GM12878 (cell line): ENCODE results near the gene DRD1. TPM values are rescaled to one million over a fixed set of nuclear protein-coding genes. Genes with fewer than 3 reads are reported as not detected.
"Not testable (repeated sequence)": the region's sequence is repeated elsewhere in the genome, so short reads cannot be mapped to it uniquely, and the experiment has no call there.

Experiments used
- ATAC-seq: fragments of 200-7000 bp; cut with Tn5 transposase; 3 replicates; pipeline ENCODE4 v1.9.1; 2020; ENCODE audit warnings: mild to moderate bottlenecking, moderate library complexity
- BruUV-seq: library from RNA; stranded (reverse); fragments of 400-500 nt; replicated peaks from 2 replicates; lab custom pipeline; 2021; lab: Mats Ljungman, UMichigan
- CTCF ChIA-PET: fragments of 300-600 bp; sonication (Branson Sonifier 250); formaldehyde crosslinking; extraction: SDS; loops from one replicate; lab custom pipeline; 2021; ENCODE audit warnings: inconsistent platforms; lab: Yijun Ruan, JAX
- POLR2A ChIA-PET: fragments of 350-600 bp; formaldehyde crosslinking; extraction: SDS; loops from one replicate; lab custom pipeline; 2021; ENCODE audit warnings: inconsistent platforms; lab: Charles Lee
- RAD21 ChIA-PET: fragments of 300-600 bp; sonication (Branson Sonifier 250); formaldehyde crosslinking; loops from one replicate; lab custom pipeline; 2023; ENCODE audit warnings: antibody characterized with exemption; ENCODE audit not compliant: unreplicated experiment; lab: Charles Lee
- SMC1A ChIA-PET: fragments of 300-600 bp; sonication (Branson Sonifier 250); formaldehyde crosslinking; loops from one replicate; lab custom pipeline; 2023; ENCODE audit not compliant: unreplicated experiment, uncharacterized antibody; lab: Charles Lee
- DNase-seq: peaks from one replicate; pipeline ENCODE4 v3.0.0-alpha.2; 2011; ENCODE audit warnings: low read depth, low spot score
- FAIRE-seq: peaks from 3 replicates; lab custom pipeline; 2011; peaks lifted over from hg19 to GRCh38; lab: Jason Lieb, UNC
- H2AFZ ChIP-seq: 2 replicates; pipeline ENCODE4 v1.6.0; 2011; ENCODE audit warnings: low read depth, low read length, control low read depth; ENCODE audit not compliant: control insufficient read depth
- H3K27ac ChIP-seq: 2 replicates; pipeline ENCODE4 v1.5.1; 2011; ENCODE audit warnings: control low read depth; ENCODE audit not compliant: control insufficient read depth, insufficient read depth
- H3K27me3 ChIP-seq, 2 experiments: replicated peaks in 1 of 2; 2 replicates each; pipeline versions ENCODE4 v1.6.0 to v1.6.1; 2011; ENCODE audit warnings: low read length in 1 of 2; ENCODE audit not compliant: control insufficient read depth in 2 of 2, insufficient read depth in 2 of 2
- H3K36me3 ChIP-seq, 2 experiments: 2 replicates each; pipeline ENCODE4 v1.5.1; 2011; ENCODE audit warnings: low read length in 1 of 2; ENCODE audit not compliant: control insufficient read depth in 2 of 2, insufficient read depth in 2 of 2
- H3K4me1 ChIP-seq: 2 replicates; pipeline ENCODE4 v1.6.1; 2011; ENCODE audit warnings: mild to moderate bottlenecking, low read length, moderate library complexity, mixed read lengths; ENCODE audit not compliant: control insufficient read depth, insufficient read depth
- H3K4me2 ChIP-seq: 2 replicates; pipeline ENCODE4 v1.6.0; 2011; ENCODE audit warnings: control low read depth; ENCODE audit not compliant: control insufficient read depth, insufficient read depth
- H3K4me3 ChIP-seq: fragments of 200-600 bp; sonication (generic); 2 replicates; pipeline ENCODE4 v1.5.1; 2016
- H3K79me2 ChIP-seq: 2 replicates; pipeline ENCODE4 v1.6.0; 2011; ENCODE audit warnings: low read length; ENCODE audit not compliant: control insufficient read depth, insufficient read depth
- H3K9ac ChIP-seq: 2 replicates; pipeline ENCODE4 v1.8.0; 2011; ENCODE audit warnings: low read length, control low read depth, mixed read lengths; ENCODE audit not compliant: control insufficient read depth, insufficient read depth
- H3K9me3 ChIP-seq: replicated peaks from 3 replicates; pipeline ENCODE4 v1.5.1; 2011; ENCODE audit warnings: mild to moderate bottlenecking, low read length; ENCODE audit not compliant: control insufficient read depth, insufficient read depth
- H4K20me1 ChIP-seq: 2 replicates; pipeline ENCODE4 v1.6.0; 2011; ENCODE audit not compliant: control insufficient read depth, insufficient read depth
- BCL11A ChIP-seq: IDR thresholded peaks from 2 replicates; pipeline ENCODE4 v1.6.1; 2011; ENCODE audit warnings: low read depth, low read length
- IRF4 ChIP-seq: IDR thresholded peaks from 2 replicates; pipeline ENCODE4 v1.6.1; 2011; ENCODE audit warnings: low read depth, low read length
- SMARCA5 ChIP-seq: fragments of 450-650 bp; IDR thresholded peaks from 2 replicates; pipeline ENCODE4 v1.6.1; 2017; ENCODE audit warnings: mild to moderate bottlenecking
- ZBED1 ChIP-seq: IDR thresholded peaks from 2 replicates; pipeline ENCODE4 v1.6.1; 2016; ENCODE audit warnings: borderline replicate concordance
- ZBTB4 ChIP-seq: fragments of 450-650 bp; formaldehyde crosslinking; IDR thresholded peaks from 2 replicates; pipeline ENCODE4 v1.4.0; 2022; ENCODE audit warnings: mild to moderate bottlenecking, moderate library complexity
- ZNF207 ChIP-seq: fragments of 450-650 bp; IDR thresholded peaks from 2 replicates; pipeline ENCODE4 v1.6.1; 2014; ENCODE audit warnings: antibody characterized with exemption, mild to moderate bottlenecking, borderline replicate concordance
- ZNF687 ChIP-seq: fragments of 450-650 bp; IDR thresholded peaks from 2 replicates; pipeline ENCODE4 v1.6.1; 2017; ENCODE audit warnings: mild to moderate bottlenecking, moderate library complexity
- WGBS: methylation state at CpG from one replicate; pipeline ENCODE4 v1.1.6; 2016; ENCODE audit warnings: low lambda C conversion rate; ENCODE audit not compliant: insufficient replicate concordance, insufficient coverage; ENCODE audit errors: missing lambda C conversion rate; 5-methylcytosine and 5-hydroxymethylcytosine counted together
- in situ Hi-C: fragments of 300-500 bp; cut with MboI; formaldehyde crosslinking; loops from 9 replicates; pipeline ENCODE4 v1.14.3; 2018; ENCODE audit warnings: mixed read lengths
- intact Hi-C: fragments of 100-400 bp; cut with micrococcal nuclease; formaldehyde crosslinking; loops from one replicate; pipeline ENCODE4 v1.14.2; 2022; ENCODE audit not compliant: unreplicated experiment
- polyA plus RNA-seq, 11 experiments: library from polyadenylated mRNA; depleted of rRNA in 4 of 11; unstranded in 6 of 11; stranded (reverse) in 5 of 11; fragments of >200 nt; fragmentation: Nextera tagmentation in 4 of 11; fragmentation: Illumina TruSeq in 1 of 11; extraction: Ambion mirVana in 4 of 11; extraction: Trizol in 1 of 11; gene quantifications; 1 replicate in 1 of 11; 2 replicates in 10 of 11; pipeline versions ENCODE4 v1.2.1 to v1.2.3, GENCODE V29; 2011 to 2016; ENCODE audit warnings: inconsistent platforms in 2 of 11, missing spikeins in 2 of 11, low read depth in 1 of 11
- total RNA-seq, 4 experiments: library from RNA; depleted of rRNA in 3 of 4; stranded (reverse); fragments of >200 nt in 3 of 4; fragmentation: Illumina TruSeq in 1 of 4; extraction: Trizol in 1 of 4; gene quantifications; 2 replicates each; pipeline versions ENCODE4 v1.2.1 to v1.2.3, GENCODE V29; 2013 to 2021

The DRD1 gene
- total and polyA plus RNA-seq, 10 of the 15 experiments (the other 5 are each of a cell fraction or from before 2014, with no cell fraction given) = not detected

- TF ChIP-seq ZBED1 (no peak), BCL11A (no peak), IRF4 (no peak), ZNF687 (no peak), ZNF207 (no peak), SMARCA5 (no peak), ZBTB4 (no peak)
Measured at GRCh38 chr5:175406300-175406699, 37.7 kb downstream of the DRD1 start (continued).

- RAD21 ChIA-PET, POLR2A ChIA-PET, H3K4me2 ChIP-seq, H3K9me3 ChIP-seq, H3K36me3 ChIP-seq, FAIRE-seq, DNase-seq, H3K4me3 ChIP-seq, H3K79me2 ChIP-seq, SMC1A ChIA-PET, ATAC-seq, in situ Hi-C loops, H4K20me1 ChIP-seq, H3K27me3 ChIP-seq, BruUV-seq, H3K27ac ChIP-seq, H2AFZ ChIP-seq, intact Hi-C loops, H3K9ac ChIP-seq, H3K4me1 ChIP-seq, CTCF ChIA-PET: not testable (repeated sequence)
- 66% methylated on average over 15 of the region's 28 CpGs for WGBS
Measured at GRCh38 chr5:175397590-175398297, 46.2 kb downstream of the DRD1 start.

- H3K36me3 ChIP-seq, H3K4me1 ChIP-seq, FAIRE-seq, H3K27ac ChIP-seq, H3K27me3 ChIP-seq, H4K20me1 ChIP-seq, H3K9me3 ChIP-seq, H3K4me3 ChIP-seq, H3K9ac ChIP-seq, H3K4me2 ChIP-seq, H2AFZ ChIP-seq, BruUV-seq, intact Hi-C loops, RAD21 ChIA-PET, in situ Hi-C loops, SMC1A ChIA-PET, CTCF ChIA-PET, H3K79me2 ChIP-seq, DNase-seq, ATAC-seq, POLR2A ChIA-PET: not testable (repeated sequence)
- WGBS = 51% methylated on average over 3 of the region's 4 CpGs
Measured at GRCh38 chr5:175395430-175395829, 48.6 kb downstream of the DRD1 start.
